RWPE2 (cell line): ENCODE results near the gene DHRS7C.
"Not testable (repeated sequence)": the region's sequence is repeated elsewhere in the genome, so short reads cannot be mapped to it uniquely, and the experiment has no call there.

Experiments used
- ATAC-seq: fragments of 200-7000 bp; cut with Tn5 transposase; 3 replicates; pipeline ENCODE4 v1.9.1; 2021; ENCODE audit warnings: low read depth
- DNase-seq: peaks from one replicate; pipeline ENCODE4 v3.0.0-alpha.2; 2020; ENCODE audit warnings: low spot score
- H3K27ac ChIP-seq: fragments of 450-650 bp; 2 replicates; pipeline ENCODE4 v1.5.1; 2017; ENCODE audit warnings: mild to moderate bottlenecking; ENCODE audit not compliant: poor library complexity, severe bottlenecking
- H3K27me3 ChIP-seq: fragments of 250-450 bp; sonication (Bioruptor Pico); 2 replicates; pipeline ENCODE4 v1.5.1; 2021; ENCODE audit warnings: mild to moderate bottlenecking, moderate library complexity; ENCODE audit not compliant: insufficient read depth, poor library complexity, severe bottlenecking
- H3K36me3 ChIP-seq: fragments of 250-450 bp; sonication (Bioruptor Pico); 2 replicates; pipeline ENCODE4 v1.5.1; 2020; ENCODE audit warnings: low read depth, mild to moderate bottlenecking, moderate library complexity
- H3K4me1 ChIP-seq: fragments of 250-450 bp; sonication (Bioruptor Pico); 2 replicates; pipeline ENCODE4 v1.5.1; 2021; ENCODE audit warnings: mild to moderate bottlenecking, moderate library complexity; ENCODE audit not compliant: insufficient read depth, poor library complexity, severe bottlenecking
- H3K4me3 ChIP-seq: fragments of 250-450 bp; sonication (Bioruptor Pico); 2 replicates; pipeline ENCODE4 v1.5.1; 2021; ENCODE audit warnings: mild to moderate bottlenecking, moderate library complexity; ENCODE audit not compliant: severe bottlenecking
- H3K9me3 ChIP-seq: fragments of 250-450 bp; sonication (Bioruptor Pico); 2 replicates; pipeline ENCODE4 v1.5.1; 2021; ENCODE audit warnings: mild to moderate bottlenecking, moderate library complexity; ENCODE audit not compliant: severe bottlenecking
- CTCF ChIP-seq: fragments of 450-650 bp; IDR thresholded peaks from one replicate; pipeline ENCODE4 v1.5.1; 2017; ENCODE audit warnings: mild to moderate bottlenecking, moderate library complexity; ENCODE audit not compliant: poor library complexity, severe bottlenecking

Gene DHRS7C

GRCh38 chr17:9792181-9792840 lies 919 bp upstream of the DHRS7C start:
- no peak overlapping the region for H3K27ac ChIP-seq
- no peaks in the 10 kb centered on the region for H3K27me3 ChIP-seq
- peaks cover 13% of the 10 kb centered on the region for H3K4me1 ChIP-seq
- DNase-seq (no peak), ATAC-seq (peak; percentile 55; the same call in 1 of the 3 replicates)
- H3K9me3 ChIP-seq: no peaks in the 10 kb centered on the region
- H3K4me3 ChIP-seq: no peak overlapping the region
- H3K36me3 ChIP-seq: no peaks in the 10 kb centered on the region
- TF ChIP-seq CTCF: no peak

- Histone ChIP-seq H3K9me3 (no peaks in the 10 kb centered on the region), H3K27me3 (no peaks in the 10 kb centered on the region), H3K4me3 (no peak overlapping the region), H3K36me3 (no peaks in the 10 kb centered on the region), H3K27ac (no peak overlapping the region), H3K4me1 (peaks cover 13% of the 10 kb centered on the region)
- DNase-seq: no peak
- TF ChIP-seq CTCF: no peak
- no peak for ATAC-seq
Observed at GRCh38 chr17:9790316-9790715, 1.1 kb downstream of the DHRS7C start.

GRCh38 chr17:9788601-9789000 lies 2.8 kb downstream of the DHRS7C start:
- Histone ChIP-seq H3K27ac (no peak overlapping the region), H3K4me3 (no peak overlapping the region), H3K9me3 (no peaks in the 10 kb centered on the region), H3K4me1 (peaks cover 13% of the 10 kb centered on the region), H3K27me3 (no peaks in the 10 kb centered on the region), H3K36me3 (no peaks in the 10 kb centered on the region)
- TF ChIP-seq CTCF: no peak
- no peak for DNase-seq
- no peak for ATAC-seq

GRCh38 chr17:9784544-9784943 lies 6.8 kb downstream of the DHRS7C start:
- TF ChIP-seq CTCF: no peak
- H3K36me3 ChIP-seq: no peaks in the 10 kb centered on the region
- H3K4me1 ChIP-seq: no peaks in the 10 kb centered on the region

GRCh38 chr17:9783465-9783864 lies 7.9 kb downstream of the DHRS7C start:
- H3K36me3 ChIP-seq, H3K4me3 ChIP-seq, H3K27ac ChIP-seq, ATAC-seq, H3K9me3 ChIP-seq, H3K4me1 ChIP-seq, H3K27me3 ChIP-seq, DNase-seq: not testable (repeated sequence)

More at GRCh38 chr17:9784544-9784943, 6.8 kb downstream of the DHRS7C start:
- ATAC-seq: no peak
- no peak overlapping the region for H3K4me3 ChIP-seq
- no peak for DNase-seq
- H3K9me3 ChIP-seq: no peaks in the 10 kb centered on the region
- no peaks in the 10 kb centered on the region for H3K27me3 ChIP-seq
- H3K27ac ChIP-seq: no peak overlapping the region
